Smooth muscle cell (in vitro differentiated cells): ENCODE data around the gene TMPRSS4. TPM values are rescaled to one million over a fixed set of nuclear protein-coding genes. Genes with fewer than 3 reads are reported as not detected.

Experiments
- DNase-seq: peaks from one replicate; lab custom pipeline; 2025; ENCODE audit not compliant: unreplicated experiment; lab: John Stamatoyannopoulos, UW
- H2AFZ ChIP-seq: fragments of 200-600 bp; sonication (generic); 2 replicates; pipeline ENCODE4 v1.6.0; 2016; ENCODE audit warnings: antibody characterized with exemption, low read depth, mild to moderate bottlenecking
- H3F3A ChIP-seq: fragments of 200-600 bp; sonication (generic); 2 replicates; pipeline ENCODE4 v1.6.0; 2017; ENCODE audit warnings: antibody characterized with exemption, low read depth
- H3K27ac ChIP-seq: fragments of 200-600 bp; sonication (generic); 2 replicates; pipeline ENCODE4 v1.5.1; 2016; ENCODE audit warnings: low read depth, mild to moderate bottlenecking
- H3K27me3 ChIP-seq: fragments of 200-600 bp; sonication (generic); 2 replicates; pipeline ENCODE4 v1.6.1; 2016; ENCODE audit warnings: low read depth, mild to moderate bottlenecking
- H3K36me3 ChIP-seq: fragments of 200-600 bp; sonication (generic); 2 replicates; pipeline ENCODE4 v1.5.1; 2016; ENCODE audit warnings: low read depth
- H3K4me1 ChIP-seq: fragments of 200-600 bp; sonication (generic); 2 replicates; pipeline ENCODE4 v1.5.1; 2016; ENCODE audit warnings: low read depth
- H3K4me2 ChIP-seq: fragments of 200-600 bp; sonication (generic); 2 replicates; pipeline ENCODE4 v1.6.0; 2016; ENCODE audit warnings: mild to moderate bottlenecking
- H3K4me3 ChIP-seq: fragments of 200-600 bp; sonication (generic); 2 replicates; pipeline ENCODE4 v1.5.1; 2016; ENCODE audit warnings: mild to moderate bottlenecking
- H3K79me2 ChIP-seq: fragments of 200-600 bp; sonication (generic); 2 replicates; pipeline ENCODE4 v1.6.0; 2016; ENCODE audit warnings: low read depth, mild to moderate bottlenecking
- H3K9ac ChIP-seq: fragments of 200-600 bp; sonication (generic); 2 replicates; pipeline ENCODE4 v1.6.0; 2016; ENCODE audit warnings: low read depth
- H3K9me3 ChIP-seq: fragments of 200-600 bp; sonication (generic); replicated peaks from 2 replicates; pipeline ENCODE4 v1.5.1; 2016; ENCODE audit warnings: low read depth
- H4K20me1 ChIP-seq: fragments of 200-600 bp; sonication (generic); 2 replicates; pipeline ENCODE4 v1.6.0; 2016; ENCODE audit warnings: low read depth
- CTCF ChIP-seq: fragments of 200-600 bp; sonication (generic); IDR thresholded peaks from 2 replicates; pipeline ENCODE4 v1.5.1; 2017; ENCODE audit warnings: borderline replicate concordance, mild to moderate bottlenecking, antibody characterized with exemption; ENCODE audit not compliant: insufficient read depth, poor library complexity, severe bottlenecking
- WGBS: methylation state at CpG from one replicate; pipeline ENCODE4 v1.1.7; 2016; ENCODE audit warnings: low lambda C conversion rate; 5-methylcytosine and 5-hydroxymethylcytosine counted together
- polyA plus RNA-seq: library from polyadenylated mRNA; unstranded; fragments of >200 nt; fragmentation: Nextera tagmentation; extraction: Ambion mirVana; gene quantifications from 2 replicates; pipeline ENCODE4 v1.2.1, GENCODE V29; 2016
- total RNA-seq: library from RNA; depleted of rRNA; stranded (reverse); fragments of >200 nt; gene quantifications from 2 replicates; pipeline ENCODE4 v1.2.3, GENCODE V29; 2014

TMPRSS4 gene
- total and polyA plus RNA-seq, 2 experiments from 2014 or later, result 7.4 TPM; not detected in 1

GRCh38 chr11:118095493-118095892 is 18.6 kb downstream of the TMPRSS4 start:
- no peak overlapping the region for H2AFZ ChIP-seq
- no peak overlapping the region for H3K4me3 ChIP-seq
- 84% methylated on average over 4 of the region's 4 CpGs for WGBS
- no peak for DNase-seq
- no peak overlapping the region for H3K4me2 ChIP-seq
- TF ChIP-seq CTCF, result no peak
- no peaks in the 10 kb centered on the region for H3K36me3 ChIP-seq
- no peak overlapping the region for H3K9ac ChIP-seq
- no peaks in the 10 kb centered on the region for H3K79me2 ChIP-seq
- no peaks in the 10 kb centered on the region for H3K27me3 ChIP-seq
- no peak overlapping the region for H3K27ac ChIP-seq
- no peaks in the 10 kb centered on the region for H4K20me1 ChIP-seq
- no peaks in the 10 kb centered on the region for H3K4me1 ChIP-seq
- no peaks in the 10 kb centered on the region for H3K9me3 ChIP-seq
- no peaks in the 10 kb centered on the region for H3F3A ChIP-seq

GRCh38 chr11:118095967-118096367 is 19.1 kb downstream of the TMPRSS4 start:
- no peaks in the 10 kb centered on the region for H3F3A ChIP-seq
- H3K79me2 ChIP-seq, result no peaks in the 10 kb centered on the region
- no peak overlapping the region for H3K27ac ChIP-seq
- WGBS, result 86% methylated on average over 1 of the region's 1 CpG
- no peaks in the 10 kb centered on the region for H3K9me3 ChIP-seq
- H2AFZ ChIP-seq, result no peak overlapping the region
- TF ChIP-seq CTCF, result no peak
- no peak overlapping the region for H3K9ac ChIP-seq
- no peaks in the 10 kb centered on the region for H4K20me1 ChIP-seq
- no peak overlapping the region for H3K4me3 ChIP-seq
- no peaks in the 10 kb centered on the region for H3K36me3 ChIP-seq
- H3K27me3 ChIP-seq, result no peaks in the 10 kb centered on the region
- H3K4me1 ChIP-seq, result no peaks in the 10 kb centered on the region
- no peak overlapping the region for H3K4me2 ChIP-seq
- DNase-seq, result no peak

GRCh38 chr11:118098996-118099837 is 22.3 kb downstream of the TMPRSS4 start:
- Histone ChIP-seq H3K79me2 (no peaks in the 10 kb centered on the region), H2AFZ (no peak overlapping the region), H3K4me2 (no peak overlapping the region), H3F3A (no peaks in the 10 kb centered on the region), H3K27me3 (peaks cover 4% of the 10 kb centered on the region), H3K4me3 (no peak overlapping the region), H3K36me3 (no peaks in the 10 kb centered on the region), H3K27ac (no peak overlapping the region), H4K20me1 (no peaks in the 10 kb centered on the region), H3K9ac (no peak overlapping the region), H3K4me1 (no peaks in the 10 kb centered on the region), H3K9me3 (no peaks in the 10 kb centered on the region)
- no peak for DNase-seq
- no peak for TF ChIP-seq CTCF
- WGBS, result 67% methylated on average over 10 of the region's 11 CpGs
